GM18511 (cell line): ENCODE measurements around the gene METTL2A.
"Not testable (repeated sequence)": the region's sequence is repeated elsewhere in the genome, so short reads cannot be mapped to it uniquely, and the experiment has no call there.

Source experiments
- ATAC-seq: cut with Tn5 transposase; IDR thresholded peaks from one replicate; pipeline ENCODE4 v1.9.1; 2021; ENCODE audit warnings: mild to moderate bottlenecking, moderate library complexity; ENCODE audit not compliant: unreplicated experiment

Gene METTL2A, protein sequence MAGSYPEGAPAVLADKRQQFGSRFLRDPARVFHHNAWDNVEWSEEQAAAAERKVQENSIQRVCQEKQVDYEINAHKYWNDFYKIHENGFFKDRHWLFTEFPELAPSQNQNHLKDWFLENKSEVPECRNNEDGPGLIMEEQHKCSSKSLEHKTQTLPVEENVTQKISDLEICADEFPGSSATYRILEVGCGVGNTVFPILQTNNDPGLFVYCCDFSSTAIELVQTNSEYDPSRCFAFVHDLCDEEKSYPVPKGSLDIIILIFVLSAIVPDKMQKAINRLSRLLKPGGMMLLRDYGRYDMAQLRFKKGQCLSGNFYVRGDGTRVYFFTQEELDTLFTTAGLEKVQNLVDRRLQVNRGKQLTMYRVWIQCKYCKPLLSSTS

DNA sequence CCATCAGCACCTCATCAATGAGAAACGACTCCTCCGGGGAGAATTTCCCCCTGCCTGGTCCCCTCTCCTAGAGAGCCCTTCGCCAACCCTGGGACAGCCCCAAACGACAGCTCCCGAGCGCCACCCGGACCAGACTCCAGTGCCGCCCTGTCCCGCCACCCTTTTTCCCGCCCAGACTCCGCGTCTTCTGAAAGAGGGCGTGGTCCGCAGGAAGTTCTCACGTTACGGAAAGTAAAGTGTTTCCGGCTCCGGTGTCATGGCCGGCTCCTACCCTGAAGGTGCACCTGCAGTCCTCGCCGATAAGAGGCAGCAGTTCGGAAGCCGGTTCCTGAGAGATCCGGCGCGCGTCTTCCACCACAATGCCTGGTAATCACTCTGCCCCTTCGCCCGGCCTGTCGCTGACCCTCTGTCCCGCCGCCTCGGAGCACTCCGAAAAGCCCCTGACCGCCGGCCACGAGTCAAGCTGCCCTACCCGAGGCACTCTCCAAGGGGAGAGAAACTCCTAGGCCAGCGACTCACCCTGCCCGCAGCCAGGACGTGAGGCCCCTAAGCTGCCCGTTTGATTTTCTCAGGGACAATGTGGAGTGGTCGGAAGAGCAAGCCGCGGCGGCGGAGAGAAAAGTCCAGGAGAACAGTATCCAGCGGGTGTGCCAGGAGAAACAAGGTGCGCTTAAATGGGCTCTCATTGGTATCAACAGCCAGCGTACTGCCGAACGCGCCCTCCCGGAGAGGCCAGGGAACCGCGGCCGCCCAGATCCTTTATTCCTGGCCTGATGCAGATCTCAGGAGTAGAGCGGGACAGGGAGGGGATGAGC, at the start of gene METTL2A:
METTL2A (plus strand) TSS at position 251 of the 815 bp plus-strand sequence; CDS start at position 257, 6 bp downstream.
- peak; percentile 96 for ATAC-seq

DNA sequence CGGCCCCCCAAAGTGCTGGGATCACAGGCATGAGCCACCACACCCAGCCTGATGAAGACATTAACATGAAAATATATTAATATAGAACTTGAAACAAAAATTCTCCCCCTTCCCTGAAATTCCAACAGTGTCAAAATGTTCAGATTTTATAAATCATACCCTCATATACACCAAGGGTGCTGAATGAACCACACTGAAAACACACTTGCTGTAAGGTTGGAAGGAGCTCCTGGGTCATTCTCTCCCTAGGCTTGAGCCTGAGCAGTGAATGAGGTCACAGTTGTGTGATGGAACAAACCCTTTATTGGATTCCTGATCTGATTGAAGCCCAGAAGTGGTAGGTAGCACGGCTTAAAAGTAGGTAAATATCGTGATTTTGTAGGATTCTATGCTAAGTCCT, 43.4 kb upstream of the METTL2A start, which contains the start of gene EFCAB3:
EFCAB3 (plus strand) TSS at position 301 of the 400 bp plus-strand sequence. CDS start 2,427 bp downstream, outside the sequence.
- no peak for ATAC-seq

DNA sequence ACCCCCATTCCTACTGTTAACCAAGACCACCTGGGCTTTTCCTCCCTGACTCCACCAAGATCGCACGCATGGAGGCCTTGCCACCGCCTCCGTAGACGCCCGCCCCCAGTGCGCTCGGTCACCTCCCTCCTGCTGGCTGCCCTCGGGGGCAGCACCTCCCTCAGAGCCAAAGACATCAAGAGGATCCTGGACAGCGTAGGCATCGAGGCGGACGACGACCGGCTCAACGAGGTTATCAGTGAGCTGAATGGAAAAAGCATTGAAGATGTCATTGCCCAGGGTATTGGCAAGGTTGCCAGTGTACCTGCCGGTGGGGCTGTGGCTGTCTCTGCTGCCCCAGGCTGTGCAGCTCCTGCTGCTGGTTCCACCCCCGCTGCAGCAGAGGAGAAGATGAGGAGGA, 42.1 kb upstream of the METTL2A start:
- ATAC-seq: no peak

DNA sequence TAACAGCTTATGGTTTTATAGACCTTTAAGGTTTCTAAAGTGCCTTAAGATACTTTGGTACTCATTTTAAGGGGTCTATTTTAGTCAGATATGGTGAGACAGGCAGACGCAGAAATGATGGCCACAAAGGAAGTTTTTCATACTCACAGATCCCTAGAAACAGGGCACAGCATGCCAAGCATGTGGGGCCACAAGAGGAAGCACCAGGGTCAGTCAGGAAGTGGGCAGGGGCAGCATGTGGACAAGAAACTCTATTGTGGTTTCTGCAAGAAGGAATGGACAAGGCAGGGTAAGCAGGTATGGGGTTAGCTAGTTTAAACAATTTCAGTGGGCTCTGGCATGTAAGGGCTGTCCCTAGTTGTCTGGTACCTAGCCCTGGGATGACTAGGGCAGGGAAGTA, 34.8 kb upstream of the METTL2A start:
- no peak for ATAC-seq

- ATAC-seq: no peak
Measured at GRCh38 chr17:62392908-62393307, 30.8 kb upstream of the METTL2A start.

DNA sequence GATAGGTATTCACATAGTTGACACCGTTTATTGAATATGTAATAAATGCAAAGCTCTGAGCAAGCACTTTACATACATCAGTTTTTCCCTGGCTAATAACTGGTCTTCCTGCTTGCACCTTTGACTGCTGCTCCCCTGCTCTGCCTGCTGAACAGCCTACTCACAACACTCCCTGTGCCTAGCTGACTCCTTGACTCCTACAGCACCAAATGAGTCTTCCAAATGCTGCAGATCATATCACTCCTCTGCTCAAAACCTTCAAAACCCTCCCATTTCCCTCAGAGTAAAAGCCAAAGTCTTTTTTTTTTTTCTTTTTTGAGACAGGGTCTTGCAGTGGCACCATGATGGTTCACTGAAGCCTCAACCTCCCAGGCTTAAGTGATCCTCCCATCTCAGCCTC, 24.8 kb upstream of the METTL2A start:
- ATAC-seq: no peak

DNA sequence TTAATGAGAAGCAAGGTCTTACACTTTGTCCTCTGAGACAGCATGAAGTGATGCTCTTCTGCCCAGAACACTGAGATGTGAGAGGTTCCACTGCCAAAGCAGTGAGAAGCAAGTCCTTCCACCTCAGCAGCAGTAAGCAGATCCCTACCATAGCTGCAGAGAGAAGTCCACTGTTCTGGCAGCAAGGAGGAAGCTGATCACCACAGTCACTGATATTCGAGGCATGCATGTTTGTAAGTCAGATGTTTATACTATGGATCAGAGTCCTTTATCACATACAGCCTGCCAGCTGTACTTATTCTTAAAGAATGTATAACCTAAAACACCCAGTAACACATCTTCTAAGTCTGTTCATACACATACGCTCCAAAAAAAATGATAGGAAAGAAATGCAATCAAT, 18.2 kb upstream of the METTL2A start:
- no peak for ATAC-seq

- not testable (repeated sequence) for ATAC-seq
Measured at GRCh38 chr17:62413090-62413489, 10.6 kb upstream of the METTL2A start.

DNA sequence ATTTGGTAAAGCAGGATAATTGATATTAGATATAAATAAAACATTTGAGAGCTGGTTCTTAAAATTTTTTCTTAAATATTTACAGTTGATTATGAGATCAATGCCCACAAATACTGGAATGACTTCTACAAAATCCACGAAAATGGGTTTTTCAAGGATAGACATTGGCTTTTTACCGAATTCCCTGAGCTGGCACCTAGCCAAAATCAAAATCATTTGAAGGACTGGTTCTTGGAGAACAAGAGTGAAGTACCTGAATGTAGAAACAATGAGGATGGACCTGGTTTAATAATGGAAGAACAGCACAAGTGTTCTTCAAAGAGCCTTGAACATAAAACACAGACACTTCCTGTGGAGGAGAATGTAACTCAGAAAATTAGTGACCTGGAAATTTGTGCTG, 2.5 kb downstream of the METTL2A start:
- not testable (repeated sequence) for ATAC-seq

DNA sequence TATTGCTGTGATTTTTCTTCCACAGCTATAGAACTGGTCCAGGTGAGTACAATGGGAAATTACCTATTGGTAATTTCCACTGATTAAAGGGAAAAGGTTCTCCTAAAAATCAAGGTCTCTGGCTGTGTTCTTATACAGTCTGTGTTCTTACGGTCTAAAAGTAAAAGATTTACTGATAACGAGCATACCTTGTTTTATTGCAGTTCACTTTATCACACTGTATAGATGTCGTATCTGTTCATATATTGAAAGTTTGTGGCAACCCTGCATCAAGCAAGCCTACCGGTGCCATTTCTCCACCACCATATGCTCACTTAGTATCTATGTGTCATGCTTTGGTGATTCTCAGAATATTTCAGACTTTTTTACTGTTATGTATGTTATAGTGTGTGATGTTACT, 11.6 kb downstream of the METTL2A start:
- ATAC-seq: not testable (repeated sequence)

GRCh38 chr17:62441181-62441580, 17.5 kb downstream of the METTL2A start:
- not testable (repeated sequence) for ATAC-seq

- ATAC-seq: no peak
Measured at GRCh38 chr17:62444063-62444462, 20.4 kb downstream of the METTL2A start.

DNA sequence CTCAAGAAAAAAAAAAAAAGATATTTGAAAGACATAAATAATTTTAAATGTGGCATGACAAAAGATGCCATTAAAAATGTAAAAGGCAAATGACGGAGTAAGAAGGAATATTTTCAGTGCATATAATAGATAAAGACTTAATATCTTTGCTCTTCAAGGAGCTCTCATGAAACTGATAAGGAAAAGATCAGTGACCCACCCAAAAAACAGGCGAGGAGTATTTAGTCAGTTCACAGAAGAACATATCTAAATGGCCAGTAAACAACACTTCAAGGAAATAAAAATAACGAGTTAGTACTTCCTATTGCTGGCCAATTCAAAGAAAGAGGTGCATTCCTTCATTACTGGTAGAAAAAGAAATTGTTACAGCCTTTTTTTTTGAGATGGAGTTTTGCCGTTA, 22.1 kb downstream of the METTL2A start:
- not testable (repeated sequence) for ATAC-seq

GRCh38 chr17:62452195-62452594, 28.5 kb downstream of the METTL2A start:
- ATAC-seq: not testable (repeated sequence)

DNA sequence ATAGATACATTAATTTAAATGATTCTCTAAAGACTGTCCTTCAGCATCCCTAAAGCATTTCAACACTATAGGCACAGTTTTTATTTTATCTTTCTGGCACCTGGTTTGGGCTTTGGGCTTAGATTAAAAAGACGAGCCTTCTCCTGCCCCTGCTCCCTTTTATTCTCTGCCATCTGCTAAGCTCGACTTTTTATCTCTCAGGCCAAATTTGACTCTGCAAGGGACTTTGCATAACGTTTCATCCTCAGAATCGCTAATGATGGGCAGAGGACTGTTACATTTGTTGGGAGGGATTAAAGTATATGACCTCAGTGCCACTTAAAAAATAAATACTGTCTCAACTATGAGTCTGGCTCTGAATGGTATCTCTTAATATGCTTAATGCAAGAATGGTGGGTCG, 29.3 kb downstream of the METTL2A start:
- not testable (repeated sequence) for ATAC-seq

- ATAC-seq: peak; percentile 30
Measured at GRCh38 chr17:62453656-62454055, 30.0 kb downstream of the METTL2A start.

GRCh38 chr17:62454111-62454510, 30.4 kb downstream of the METTL2A start:
- ATAC-seq: peak; percentile 60

GRCh38 chr17:62456016-62456415, 32.3 kb downstream of the METTL2A start:
- ATAC-seq: no peak

GRCh38 chr17:62458483-62458882, 34.8 kb downstream of the METTL2A start:
- ATAC-seq: peak; percentile 39

- not testable (repeated sequence) for ATAC-seq
Measured at GRCh38 chr17:62464422-62464821, 40.7 kb downstream of the METTL2A start.

DNA sequence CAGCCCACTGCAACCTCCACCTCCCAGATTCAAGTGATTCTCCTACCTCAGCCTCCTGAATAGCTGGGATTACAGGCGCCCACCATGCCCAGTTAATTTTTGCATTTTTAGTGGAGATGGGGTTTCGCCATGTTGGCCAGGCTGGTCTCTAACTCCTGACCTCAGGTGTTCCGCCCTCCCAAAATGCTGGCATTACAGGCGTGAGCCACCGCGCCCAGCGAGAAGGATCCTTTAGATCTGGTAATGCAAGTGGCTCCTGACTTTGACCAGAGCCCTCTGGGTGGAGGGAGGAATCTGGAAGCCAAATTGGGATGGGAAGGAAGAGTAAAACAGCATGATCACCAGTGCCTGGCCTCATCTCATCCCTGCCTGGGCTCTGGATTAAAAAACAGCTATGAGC, 41.6 kb downstream of the METTL2A start:
- not testable (repeated sequence) for ATAC-seq
